HEK293T (cell line): ENCODE measurements around the gene ALPL.

ENCODE experiments used
- BHLHE40 ChIP-seq: fragments of 450-650 bp; IDR thresholded peaks from 2 replicates; pipeline ENCODE4 v1.6.1; 2016; ENCODE audit warnings: mild to moderate bottlenecking, moderate library complexity, borderline replicate concordance
- ELF4 ChIP-seq: fragments of 450-650 bp; IDR thresholded peaks from 2 replicates; pipeline ENCODE4 v1.6.1; 2017; ENCODE audit warnings: antibody characterized with exemption
- FOXK2 ChIP-seq: fragments of 450-650 bp; IDR thresholded peaks from 2 replicates; pipeline ENCODE4 v1.6.1; 2016; ENCODE audit warnings: mild to moderate bottlenecking
- FOXM1 ChIP-seq: fragments of 450-650 bp; IDR thresholded peaks from 2 replicates; pipeline ENCODE4 v1.6.1; 2017; ENCODE audit warnings: mild to moderate bottlenecking, borderline replicate concordance
- HDGF ChIP-seq: fragments of 450-650 bp; IDR thresholded peaks from 2 replicates; pipeline ENCODE4 v1.6.1; 2017; ENCODE audit warnings: antibody characterized with exemption, borderline replicate concordance
- L3MBTL2 ChIP-seq: fragments of 450-650 bp; conservative IDR thresholded peaks from 2 replicates; pipeline ENCODE4 v1.6.1; 2016; ENCODE audit warnings: mild to moderate bottlenecking
- SP1 ChIP-seq: fragments of 450-650 bp; IDR thresholded peaks from 2 replicates; pipeline ENCODE4 v1.6.1; 2017
- SUZ12 ChIP-seq: fragments of 450-650 bp; IDR thresholded peaks from 2 replicates; pipeline ENCODE4 v1.6.1; 2016; ENCODE audit warnings: mild to moderate bottlenecking
- TARDBP ChIP-seq: fragments of 450-650 bp; IDR thresholded peaks from 2 replicates; pipeline ENCODE4 v1.6.1; 2016
- TF ChIP-seq, protein P1 (sequence below): fragments of 450-650 bp; IDR thresholded peaks from 2 replicates; pipeline ENCODE4 v1.6.1; 2016

- no peak for TF ChIP-seq FOXK2
- TF ChIP-seq FOXM1 = no peak
- no peak for TF ChIP-seq L3MBTL2
- TF ChIP-seq TARDBP = no peak
- TF ChIP-seq SUZ12 = no peak
- TF ChIP-seq, protein P1, sequence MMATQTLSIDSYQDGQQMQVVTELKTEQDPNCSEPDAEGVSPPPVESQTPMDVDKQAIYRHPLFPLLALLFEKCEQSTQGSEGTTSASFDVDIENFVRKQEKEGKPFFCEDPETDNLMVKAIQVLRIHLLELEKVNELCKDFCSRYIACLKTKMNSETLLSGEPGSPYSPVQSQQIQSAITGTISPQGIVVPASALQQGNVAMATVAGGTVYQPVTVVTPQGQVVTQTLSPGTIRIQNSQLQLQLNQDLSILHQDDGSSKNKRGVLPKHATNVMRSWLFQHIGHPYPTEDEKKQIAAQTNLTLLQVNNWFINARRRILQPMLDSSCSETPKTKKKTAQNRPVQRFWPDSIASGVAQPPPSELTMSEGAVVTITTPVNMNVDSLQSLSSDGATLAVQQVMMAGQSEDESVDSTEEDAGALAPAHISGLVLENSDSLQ = no peak
- no peak for TF ChIP-seq ELF4
- TF ChIP-seq HDGF = no peak
- TF ChIP-seq BHLHE40 = no peak
- TF ChIP-seq SP1 = no peak
Observed at GRCh38 chr1:21610989-21611785, 102.0 kb downstream of the ALPL start.
